GM12892 (cell line): ENCODE results near the gene SCFD2.

ENCODE experiments used
- POLR2A ChIP-seq: IDR thresholded peaks from 2 replicates; pipeline ENCODE4 v1.6.1; 2011; ENCODE audit warnings: low read depth, low read length, control low read depth
- POLR2AphosphoS5 ChIP-seq: IDR thresholded peaks from 2 replicates; pipeline ENCODE4 v1.6.1; 2011; ENCODE audit warnings: low read depth, low read length, control low read depth
- TAF1 ChIP-seq: IDR thresholded peaks from 2 replicates; pipeline ENCODE4 v1.6.1; 2011; ENCODE audit warnings: low read depth, mild to moderate bottlenecking, control low read depth, low read length, borderline replicate concordance

DNA sequence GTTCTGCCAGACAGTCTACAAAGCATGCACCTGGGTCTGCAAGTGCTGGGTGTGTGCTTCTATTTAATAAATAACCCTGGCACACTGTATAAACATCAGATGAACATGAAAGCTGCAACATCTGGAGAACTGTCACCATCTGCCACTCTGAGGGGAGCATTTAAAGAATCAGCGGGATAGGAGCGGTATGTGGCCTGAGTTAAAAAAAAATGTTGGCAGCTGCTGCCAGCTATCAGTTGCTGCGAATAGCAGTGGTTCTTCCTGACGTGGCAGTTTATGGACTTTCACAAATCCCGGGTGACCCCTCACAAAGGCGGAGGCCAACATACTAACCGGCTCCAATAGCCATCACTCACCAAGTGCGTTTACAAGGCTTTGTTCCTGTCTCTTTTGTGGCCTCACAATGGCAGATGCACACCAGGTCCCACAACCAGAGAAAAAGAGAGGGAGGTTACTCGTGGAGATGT, 408.6 kb downstream of the SCFD2 start:
- TF ChIP-seq POLR2A (no peak), TAF1 (no peak), POLR2AphosphoS5 (no peak)
